Duodenal mucosa (tissue), 2 donors: ENCODE measurements around the gene IL11RA.

Experiments used
- H3K27ac ChIP-seq: one replicate; pipeline ENCODE4 v1.7.0; 2013; ENCODE audit warnings: low read depth, low read length
- H3K27me3 ChIP-seq, 2 donors: one replicate each; pipeline ENCODE4 v1.7.0; 2013; ENCODE audit warnings: low read length in 2 of 2, control low read depth in 1 of 2; ENCODE audit not compliant: insufficient read depth in 2 of 2, control insufficient read depth in 1 of 2
- H3K36me3 ChIP-seq, 2 donors: one replicate each; pipeline ENCODE4 v1.7.0; 2013; ENCODE audit warnings: low read length in 2 of 2, control low read depth in 1 of 2; ENCODE audit not compliant: insufficient read depth in 2 of 2, control insufficient read depth in 1 of 2
- H3K4me1 ChIP-seq, 2 donors: one replicate each; pipeline ENCODE4 v1.7.0; 2013; ENCODE audit warnings: low read length in 2 of 2, control low read depth in 1 of 2; ENCODE audit not compliant: insufficient read depth in 2 of 2, control insufficient read depth in 1 of 2
- H3K4me3 ChIP-seq, 2 donors: one replicate each; pipeline ENCODE4 v1.7.0; 2013; ENCODE audit warnings: low read length in 2 of 2, low read depth in 1 of 2
- H3K9ac ChIP-seq, 2 donors: one replicate each; pipeline ENCODE4 v1.7.0; 2013; ENCODE audit warnings: low read length in 2 of 2, low read depth in 1 of 2
- H3K9me3 ChIP-seq, 2 donors: one replicate each; pipeline ENCODE4 v1.7.0; 2013; ENCODE audit warnings: low read length in 2 of 2, control low read depth in 1 of 2; ENCODE audit not compliant: control insufficient read depth in 1 of 2

The IL11RA gene

GRCh38 chr9:34653151-34654072 lies 1.4 kb downstream of the IL11RA start:
- Histone ChIP-seq H3K27ac (no peak overlapping the region), H3K27me3 (no peaks in the 10 kb centered on the region), H3K4me1 (peaks cover 31 to 32% of the 10 kb centered on the region in 2 donors), H3K9ac (peak overlapping the region in 1 of 2 donors; percentile 45), H3K9me3 (no peaks in the 10 kb centered on the region), H3K36me3 (peaks cover 13 to 24% of the 10 kb centered on the region in 2 donors), H3K4me3 (peak overlapping the region in 1 of 2 donors; percentile 10)

GRCh38 chr9:34654323-34655051 lies 2.5 kb downstream of the IL11RA start:
- Histone ChIP-seq H3K27me3 (no peaks in the 10 kb centered on the region), H3K4me3 (no peak overlapping the region), H3K9ac (no peak overlapping the region), H3K27ac (no peak overlapping the region), H3K36me3 (peaks cover 2 to 13% of the 10 kb centered on the region in 2 donors), H3K4me1 (peaks cover 31 to 35% of the 10 kb centered on the region in 2 donors), H3K9me3 (no peaks in the 10 kb centered on the region)

- Histone ChIP-seq H3K36me3 (peaks cover 0 to 4% of the 10 kb centered on the region in 2 donors), H3K9ac (no peak overlapping the region), H3K27me3 (no peaks in the 10 kb centered on the region), H3K27ac (no peak overlapping the region), H3K4me1 (peaks cover 36 to 44% of the 10 kb centered on the region in 2 donors), H3K9me3 (no peaks in the 10 kb centered on the region), H3K4me3 (no peak overlapping the region)
Measured at GRCh38 chr9:34655394-34655793, 3.4 kb downstream of the IL11RA start.

- H3K27me3 ChIP-seq: no peaks in the 10 kb centered on the region
- no peaks in the 10 kb centered on the region for H3K36me3 ChIP-seq
- no peak overlapping the region for H3K4me3 ChIP-seq
- H3K4me1 ChIP-seq: peaks cover 25 to 34% of the 10 kb centered on the region in 2 donors
- no peaks in the 10 kb centered on the region for H3K9me3 ChIP-seq
- H3K27ac ChIP-seq: no peak overlapping the region
- H3K9ac ChIP-seq: no peak overlapping the region
Measured at GRCh38 chr9:34656992-34657391, 5.0 kb downstream of the IL11RA start.

GRCh38 chr9:34658461-34658860 lies 6.5 kb downstream of the IL11RA start:
- Histone ChIP-seq H3K4me1 (peaks cover 12 to 19% of the 10 kb centered on the region in 2 donors), H3K27me3 (no peaks in the 10 kb centered on the region), H3K27ac (no peak overlapping the region), H3K4me3 (no peak overlapping the region), H3K9me3 (no peaks in the 10 kb centered on the region), H3K9ac (no peak overlapping the region), H3K36me3 (no peaks in the 10 kb centered on the region)

GRCh38 chr9:34659592-34660253 lies 7.7 kb downstream of the IL11RA start:
- Histone ChIP-seq H3K9me3 (no peaks in the 10 kb centered on the region), H3K9ac (no peak overlapping the region), H3K36me3 (no peaks in the 10 kb centered on the region), H3K4me3 (no peak overlapping the region), H3K27me3 (no peaks in the 10 kb centered on the region), H3K27ac (no peak overlapping the region), H3K4me1 (peaks cover 18 to 23% of the 10 kb centered on the region in 2 donors)

- Histone ChIP-seq H3K27ac (no peak within 1 kb of the TSS), H3K36me3 (no peaks in the 10 kb centered on the region), H3K4me3 (no peak within 1 kb of the TSS), H3K9me3 (no peaks in the 10 kb centered on the region), H3K27me3 (no peaks in the 10 kb centered on the region), H3K4me1 (peaks cover 25 to 26% of the 10 kb centered on the region in 2 donors), H3K9ac (no peak within 1 kb of the TSS)
Measured at GRCh38 chr9:34662526-34663302, 10.7 kb downstream of the IL11RA start, which contains the start of gene CCL27. CCL27 (minus strand) TSS chr9:34662657; CDS start chr9:34662633, 24 bp downstream.

- H3K36me3 ChIP-seq: no peaks in the 10 kb centered on the region
- H3K4me1 ChIP-seq: peaks cover 25 to 26% of the 10 kb centered on the region in 2 donors
- H3K9ac ChIP-seq: no peak overlapping the region
- no peaks in the 10 kb centered on the region for H3K9me3 ChIP-seq
- no peaks in the 10 kb centered on the region for H3K27me3 ChIP-seq
- H3K4me3 ChIP-seq: no peak overlapping the region
- no peak overlapping the region for H3K27ac ChIP-seq
Measured at GRCh38 chr9:34663303-34663605, 11.3 kb downstream of the IL11RA start.

- peak overlapping the region; percentile 73 for H3K27ac ChIP-seq
- H3K9ac ChIP-seq: peak overlapping the region; percentile 63 to 77
- H3K4me3 ChIP-seq: peak overlapping the region; percentile 66 to 68
- H3K4me1 ChIP-seq: peaks cover 21 to 22% of the 10 kb centered on the region in 2 donors
- H3K36me3 ChIP-seq: no peaks in the 10 kb centered on the region
- H3K9me3 ChIP-seq: no peaks in the 10 kb centered on the region
- H3K27me3 ChIP-seq: no peaks in the 10 kb centered on the region
Measured at GRCh38 chr9:34664281-34665066, 12.5 kb downstream of the IL11RA start.
